ENCODE measurements around the gene ABCA9.

DNA sequence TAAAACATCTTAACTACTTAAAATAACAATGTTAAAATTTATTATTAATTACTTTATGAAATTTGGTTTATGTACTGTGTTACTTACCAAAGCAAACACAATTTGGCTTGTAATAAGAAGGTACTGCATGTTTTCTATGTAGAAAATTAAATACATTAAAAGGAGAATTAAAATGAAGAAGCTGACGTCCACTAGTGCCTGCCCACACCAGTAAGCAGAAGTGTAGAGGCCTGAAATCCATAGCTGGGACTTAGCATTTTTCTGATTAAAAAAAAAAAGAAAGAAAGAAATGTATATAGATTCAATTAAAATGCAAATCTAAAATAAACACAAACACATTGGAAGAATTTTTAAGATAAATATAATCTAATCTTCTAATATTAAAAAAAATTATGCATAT is 35.8 kb upstream of the ABCA9 start:
- no peak for TF ChIP-seq SP1 (CRISPR knock-in tag; conservative IDR thresholded peaks at IDR 0.05)
- no peak for TF ChIP-seq FOXP4 (CRISPR knock-in tag; IDR thresholded peaks at IDR 0.05)
- TF ChIP-seq MXD4 (CRISPR knock-in tag; IDR thresholded peaks at IDR 0.05; ENCODE audit: borderline replicate concordance), result no peak
- TF ChIP-seq ATF3 (CRISPR knock-in tag; conservative IDR thresholded peaks at IDR 0.05), result no peak
- TF ChIP-seq, protein P1, sequence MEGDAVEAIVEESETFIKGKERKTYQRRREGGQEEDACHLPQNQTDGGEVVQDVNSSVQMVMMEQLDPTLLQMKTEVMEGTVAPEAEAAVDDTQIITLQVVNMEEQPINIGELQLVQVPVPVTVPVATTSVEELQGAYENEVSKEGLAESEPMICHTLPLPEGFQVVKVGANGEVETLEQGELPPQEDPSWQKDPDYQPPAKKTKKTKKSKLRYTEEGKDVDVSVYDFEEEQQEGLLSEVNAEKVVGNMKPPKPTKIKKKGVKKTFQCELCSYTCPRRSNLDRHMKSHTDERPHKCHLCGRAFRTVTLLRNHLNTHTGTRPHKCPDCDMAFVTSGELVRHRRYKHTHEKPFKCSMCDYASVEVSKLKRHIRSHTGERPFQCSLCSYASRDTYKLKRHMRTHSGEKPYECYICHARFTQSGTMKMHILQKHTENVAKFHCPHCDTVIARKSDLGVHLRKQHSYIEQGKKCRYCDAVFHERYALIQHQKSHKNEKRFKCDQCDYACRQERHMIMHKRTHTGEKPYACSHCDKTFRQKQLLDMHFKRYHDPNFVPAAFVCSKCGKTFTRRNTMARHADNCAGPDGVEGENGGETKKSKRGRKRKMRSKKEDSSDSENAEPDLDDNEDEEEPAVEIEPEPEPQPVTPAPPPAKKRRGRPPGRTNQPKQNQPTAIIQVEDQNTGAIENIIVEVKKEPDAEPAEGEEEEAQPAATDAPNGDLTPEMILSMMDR (IDR thresholded peaks at IDR 0.05), result no peak
- TF ChIP-seq ZNF121 (CRISPR knock-in tag; IDR thresholded peaks at IDR 0.05), result no peak
- TF ChIP-seq OVOL2 (CRISPR knock-in tag; IDR thresholded peaks at IDR 0.05; ENCODE audit: borderline replicate concordance), result no peak
- TF ChIP-seq TCF7 (CRISPR knock-in tag; IDR thresholded peaks at IDR 0.05; ENCODE audit: low read depth), result no peak
- TF ChIP-seq TEAD4 (CRISPR knock-in tag; IDR thresholded peaks at IDR 0.05), result no peak
- no peak for TF ChIP-seq CREB1 (CRISPR knock-in tag; IDR thresholded peaks at IDR 0.05)
- TF ChIP-seq ZNF416 (CRISPR knock-in tag; IDR thresholded peaks at IDR 0.05), result no peak
